ENCODE results near the gene TSSC4.

GRCh38 chr11:2360081-2360642 is 40.4 kb upstream of the TSSC4 start:
- TF ChIP-seq, protein P1, sequence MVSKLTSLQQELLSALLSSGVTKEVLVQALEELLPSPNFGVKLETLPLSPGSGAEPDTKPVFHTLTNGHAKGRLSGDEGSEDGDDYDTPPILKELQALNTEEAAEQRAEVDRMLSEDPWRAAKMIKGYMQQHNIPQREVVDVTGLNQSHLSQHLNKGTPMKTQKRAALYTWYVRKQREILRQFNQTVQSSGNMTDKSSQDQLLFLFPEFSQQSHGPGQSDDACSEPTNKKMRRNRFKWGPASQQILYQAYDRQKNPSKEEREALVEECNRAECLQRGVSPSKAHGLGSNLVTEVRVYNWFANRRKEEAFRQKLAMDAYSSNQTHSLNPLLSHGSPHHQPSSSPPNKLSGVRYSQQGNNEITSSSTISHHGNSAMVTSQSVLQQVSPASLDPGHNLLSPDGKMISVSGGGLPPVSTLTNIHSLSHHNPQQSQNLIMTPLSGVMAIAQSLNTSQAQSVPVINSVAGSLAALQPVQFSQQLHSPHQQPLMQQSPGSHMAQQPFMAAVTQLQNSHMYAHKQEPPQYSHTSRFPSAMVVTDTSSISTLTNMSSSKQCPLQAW (CRISPR knock-in tag; IDR thresholded peaks at IDR 0.05), result no peak
- no peak for TF ChIP-seq SIN3A (IDR thresholded peaks at IDR 0.05; ENCODE audit: borderline replicate concordance, low read depth, low read length)

Data from HepG2 (cell line).